Mucosa of stomach (tissue), 1 donor: ENCODE results near the gene GUCY2D.
"Not testable (repeated sequence)": the region's sequence is repeated elsewhere in the genome, so short reads cannot be mapped to it uniquely, and the experiment has no call there.

Source experiments
- H3K27me3 ChIP-seq: one replicate; pipeline ENCODE4 v1.7.0; 2013; ENCODE audit warnings: mild to moderate bottlenecking, low read length; ENCODE audit not compliant: control insufficient read depth, insufficient read depth
- H3K36me3 ChIP-seq: one replicate; pipeline ENCODE4 v1.7.0; 2013; ENCODE audit warnings: low read length; ENCODE audit not compliant: control insufficient read depth, insufficient read depth
- H3K4me1 ChIP-seq: one replicate; pipeline ENCODE4 v1.7.0; 2013; ENCODE audit warnings: mild to moderate bottlenecking, low read length; ENCODE audit not compliant: control insufficient read depth, insufficient read depth
- H3K4me3 ChIP-seq: one replicate; pipeline ENCODE4 v1.7.0; 2013; ENCODE audit warnings: low read length
- H3K9ac ChIP-seq: one replicate; pipeline ENCODE4 v1.7.0; 2013; ENCODE audit warnings: mild to moderate bottlenecking, low read length, moderate library complexity
- H3K9me3 ChIP-seq: one replicate; pipeline ENCODE4 v1.7.0; 2013; ENCODE audit warnings: mild to moderate bottlenecking, low read length, moderate library complexity; ENCODE audit not compliant: control insufficient read depth
- donor health status: Pancreatic carcinoma.

Gene GUCY2D

DNA sequence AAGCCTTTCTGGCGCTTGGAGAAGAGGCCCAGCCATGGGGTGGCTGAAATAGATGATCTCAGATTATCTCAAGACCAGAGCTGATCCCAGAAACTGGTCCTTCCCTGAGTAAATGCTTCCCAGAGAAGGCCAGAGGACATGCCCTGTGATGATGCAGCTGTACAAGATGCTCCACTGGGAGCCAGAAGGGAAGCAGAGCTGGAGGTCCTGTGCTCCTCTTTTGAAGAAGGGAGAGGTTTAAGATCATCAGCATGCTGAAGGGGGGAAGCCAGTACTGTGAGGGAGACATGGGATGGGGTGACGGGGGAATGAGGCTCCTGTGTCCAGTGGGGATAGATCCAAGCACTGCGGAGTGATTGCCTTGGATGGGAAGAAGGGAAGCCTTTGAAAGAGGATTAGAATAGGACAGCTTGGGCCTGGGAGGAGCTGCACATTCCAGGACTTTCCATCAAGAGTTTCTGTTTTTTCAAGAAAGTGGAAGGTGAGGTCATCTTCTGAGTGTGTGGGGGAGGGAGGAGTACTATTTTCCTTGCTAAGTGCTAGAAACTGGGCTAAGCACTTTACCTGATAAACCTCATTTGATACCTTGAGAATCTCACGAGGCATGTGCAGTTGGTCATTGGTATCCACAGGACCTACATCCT, 20.1 kb downstream of the GUCY2D start:
- no peaks in the 10 kb centered on the region for H3K9me3 ChIP-seq
- peaks cover 15% of the 10 kb centered on the region for H3K4me1 ChIP-seq
- H3K9ac ChIP-seq = no peak overlapping the region
- H3K36me3 ChIP-seq = no peaks in the 10 kb centered on the region
- peaks cover 8% of the 10 kb centered on the region for H3K27me3 ChIP-seq
- H3K4me3 ChIP-seq = no peak overlapping the region

DNA sequence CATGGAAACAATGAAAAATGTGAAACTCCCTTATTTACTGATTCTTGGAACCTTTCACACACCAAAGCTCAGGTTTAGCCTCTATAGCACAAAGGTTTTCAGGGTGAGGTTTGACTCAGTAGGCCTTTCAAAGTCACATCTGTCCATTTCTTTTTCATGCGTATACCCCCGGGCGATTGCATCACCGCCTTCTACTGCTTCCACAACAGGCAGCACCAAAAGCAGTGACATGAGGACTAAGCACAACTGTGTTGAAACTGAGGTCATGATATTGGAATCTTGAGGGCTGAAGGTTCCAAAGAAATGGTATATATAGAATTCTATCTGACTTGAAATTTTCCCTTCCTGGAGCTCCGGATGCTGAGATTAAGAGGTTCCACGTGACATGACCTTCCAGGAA, 21.7 kb downstream of the GUCY2D start:
- H3K9me3 ChIP-seq, H3K27me3 ChIP-seq, H3K4me3 ChIP-seq, H3K36me3 ChIP-seq, H3K9ac ChIP-seq: not testable (repeated sequence)
- peaks cover 12% of the 10 kb centered on the region for H3K4me1 ChIP-seq

DNA sequence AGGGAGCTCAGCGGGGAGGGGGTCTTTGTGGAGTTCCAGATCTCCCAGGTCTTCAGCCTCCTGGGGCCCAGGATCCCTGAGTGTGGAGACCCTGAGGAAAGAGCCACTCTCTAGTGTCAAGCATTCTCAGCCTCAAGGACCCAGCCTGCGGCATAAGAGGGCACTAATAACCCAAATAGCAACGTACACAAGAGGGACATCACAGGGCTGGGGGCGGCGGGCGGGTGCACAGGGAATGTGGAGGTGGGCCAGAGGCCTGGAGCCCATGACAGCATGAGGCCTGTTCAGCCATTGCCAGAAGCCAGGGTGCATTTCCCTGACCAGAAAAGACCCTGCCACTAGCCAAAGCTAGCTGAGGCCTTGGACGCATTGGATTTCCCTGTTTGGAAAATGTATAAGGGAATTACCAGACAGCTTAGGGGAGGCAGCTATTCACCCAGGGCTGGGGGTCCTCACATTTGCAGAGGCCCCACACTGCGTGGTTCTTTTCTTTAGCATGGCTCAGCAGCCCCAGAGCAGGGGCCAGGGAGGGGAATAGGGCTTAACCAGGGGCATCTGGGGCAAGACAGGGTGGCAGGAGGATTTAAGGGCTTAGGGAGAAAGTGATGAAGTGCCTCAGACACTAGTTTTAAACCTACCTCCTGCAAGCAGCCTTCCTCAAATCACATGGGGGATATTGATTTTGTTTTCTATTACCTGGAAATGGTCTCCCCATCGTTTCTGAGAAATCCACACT, 22.9 kb downstream of the GUCY2D start:
- Histone ChIP-seq H3K9ac (no peak overlapping the region), H3K36me3 (no peaks in the 10 kb centered on the region), H3K4me3 (no peak overlapping the region), H3K9me3 (no peaks in the 10 kb centered on the region), H3K4me1 (peaks cover under 1% of the 10 kb centered on the region), H3K27me3 (peaks cover 8% of the 10 kb centered on the region)

DNA sequence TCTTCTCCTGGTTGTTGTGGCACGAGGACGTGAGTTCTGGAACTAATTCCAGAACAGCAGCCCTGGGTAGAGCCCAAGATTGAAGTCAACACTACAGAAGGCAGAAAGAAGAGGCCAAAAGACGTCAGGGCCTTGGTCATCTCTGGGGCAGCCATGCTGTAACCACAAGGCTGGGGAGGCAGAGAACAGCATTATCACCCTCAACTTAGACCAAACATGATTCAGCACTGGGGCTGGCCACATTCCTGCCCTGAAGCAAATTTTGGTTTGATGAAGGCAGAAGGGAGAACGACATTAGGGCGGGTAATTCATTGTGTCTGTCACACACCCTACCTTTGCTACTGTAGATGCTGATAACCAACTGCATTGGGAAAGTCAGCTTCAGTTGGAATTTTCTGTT, 26.7 kb downstream of the GUCY2D start:
- Histone ChIP-seq H3K36me3 (no peaks in the 10 kb centered on the region), H3K4me3 (no peak overlapping the region), H3K9me3 (no peaks in the 10 kb centered on the region), H3K9ac (no peak overlapping the region), H3K27me3 (peaks cover 13% of the 10 kb centered on the region), H3K4me1 (no peaks in the 10 kb centered on the region)

DNA sequence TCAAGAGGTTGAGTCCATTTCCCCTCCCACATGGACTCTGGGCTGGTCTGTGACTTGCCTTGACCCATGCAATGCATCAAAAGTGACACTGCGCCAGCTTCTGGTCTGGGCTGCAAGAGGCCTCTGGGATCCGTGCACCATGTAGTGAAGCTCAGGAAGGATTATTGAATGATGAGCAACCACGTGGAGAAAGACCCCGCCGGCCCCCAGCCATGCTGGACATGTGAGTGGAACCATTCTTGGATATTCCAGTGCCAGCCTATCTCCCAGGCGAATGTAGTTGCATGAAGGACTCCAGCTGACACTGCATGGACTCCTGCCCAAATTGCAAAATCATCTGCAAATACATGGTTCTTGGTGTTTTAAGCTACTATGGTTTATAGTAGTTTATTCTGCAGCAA, 28.8 kb downstream of the GUCY2D start:
- Histone ChIP-seq H3K9ac (no peak overlapping the region), H3K27me3 (peaks cover 19% of the 10 kb centered on the region), H3K9me3 (no peaks in the 10 kb centered on the region), H3K4me1 (no peaks in the 10 kb centered on the region), H3K4me3 (no peak overlapping the region), H3K36me3 (no peaks in the 10 kb centered on the region)

DNA sequence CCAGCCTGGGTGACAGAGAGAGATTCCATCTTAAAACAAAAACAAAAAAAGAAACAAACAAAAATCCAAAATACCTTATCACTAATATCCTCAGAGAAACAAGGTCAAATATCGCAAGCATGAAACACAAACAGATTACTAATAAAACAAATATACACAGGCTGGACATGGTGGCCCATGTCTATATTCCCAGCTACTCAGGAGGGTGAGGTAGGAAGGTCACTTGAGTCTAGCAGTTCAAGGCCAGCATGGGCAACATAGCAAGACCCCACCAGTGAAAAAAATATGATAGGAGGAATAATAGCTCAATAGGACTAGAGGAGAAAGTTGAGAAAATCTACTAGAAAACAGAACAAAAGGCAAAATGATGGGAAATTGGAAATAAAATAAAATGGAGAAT, 29.5 kb downstream of the GUCY2D start:
- Histone ChIP-seq H3K27me3 (peaks cover 18% of the 10 kb centered on the region), H3K9ac (no peak overlapping the region), H3K9me3 (no peaks in the 10 kb centered on the region), H3K4me3 (no peak overlapping the region), H3K36me3 (no peaks in the 10 kb centered on the region), H3K4me1 (no peaks in the 10 kb centered on the region)

DNA sequence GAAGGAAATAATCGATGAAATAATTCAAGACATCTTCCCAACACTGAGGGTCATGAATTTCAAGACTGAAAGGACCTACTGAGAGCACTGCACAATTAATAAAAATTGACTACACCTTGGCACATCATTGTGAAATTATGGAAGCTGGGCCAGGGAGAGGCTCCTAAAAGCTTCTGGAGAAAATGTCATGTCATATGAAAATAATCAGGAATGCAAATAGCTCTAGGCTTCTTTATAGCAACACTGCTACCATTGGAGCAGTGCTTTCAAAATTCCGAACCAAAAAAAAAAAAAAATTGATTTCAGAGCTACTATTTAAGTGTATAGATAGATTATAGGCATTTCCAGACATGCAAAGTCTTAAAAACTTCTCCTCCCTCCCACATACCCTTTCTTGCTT, 30.0 kb downstream of the GUCY2D start:
- H3K4me1 ChIP-seq = no peaks in the 10 kb centered on the region
- H3K9me3 ChIP-seq = no peaks in the 10 kb centered on the region
- no peaks in the 10 kb centered on the region for H3K36me3 ChIP-seq
- H3K4me3 ChIP-seq = no peak overlapping the region
- H3K9ac ChIP-seq = no peak overlapping the region
- H3K27me3 ChIP-seq = peaks cover 14% of the 10 kb centered on the region

DNA sequence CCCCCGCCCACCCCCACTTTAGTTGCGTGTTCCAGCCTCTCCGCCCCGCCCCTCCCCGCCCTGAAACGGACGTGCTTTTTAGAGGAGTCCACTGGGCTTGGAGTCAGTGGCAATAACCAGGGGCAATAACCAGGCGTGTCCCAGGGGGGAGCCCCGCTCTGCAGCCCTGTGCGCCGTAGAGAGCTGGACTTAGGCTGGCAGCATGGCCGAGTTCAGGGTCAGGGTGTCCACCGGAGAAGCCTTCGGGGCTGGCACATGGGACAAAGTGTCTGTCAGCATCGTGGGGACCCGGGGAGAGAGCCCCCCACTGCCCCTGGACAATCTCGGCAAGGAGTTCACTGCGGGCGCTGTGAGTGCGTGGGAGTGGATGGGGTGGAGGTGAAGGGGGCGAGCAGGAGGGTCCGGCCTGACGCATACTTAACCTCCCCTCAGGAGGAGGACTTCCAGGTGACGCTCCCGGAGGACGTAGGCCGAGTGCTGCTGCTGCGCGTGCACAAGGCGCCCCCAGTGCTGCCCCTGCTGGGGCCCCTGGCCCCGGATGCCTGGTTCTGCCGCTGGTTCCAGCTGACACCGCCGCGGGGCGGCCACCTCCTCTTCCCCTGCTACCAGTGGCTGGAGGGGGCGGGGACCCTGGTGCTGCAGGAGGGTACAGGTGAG, 36.7 kb downstream of the GUCY2D start, which contains the start of gene ALOX15B:
Gene ALOX15B, plus strand, starts transcription at position 106 of the 657 bp plus-strand sequence. Its CDS starts 97 bp downstream, at position 203.
- peak within 1 kb of the TSS; percentile 8 for H3K9ac ChIP-seq
- H3K4me3 ChIP-seq = no peak within 1 kb of the TSS
- H3K9me3 ChIP-seq = no peaks in the 10 kb centered on the region
- no peaks in the 10 kb centered on the region for H3K36me3 ChIP-seq
- H3K27me3 ChIP-seq = peaks cover 36% of the 10 kb centered on the region
- H3K4me1 ChIP-seq = peaks cover 4% of the 10 kb centered on the region

DNA sequence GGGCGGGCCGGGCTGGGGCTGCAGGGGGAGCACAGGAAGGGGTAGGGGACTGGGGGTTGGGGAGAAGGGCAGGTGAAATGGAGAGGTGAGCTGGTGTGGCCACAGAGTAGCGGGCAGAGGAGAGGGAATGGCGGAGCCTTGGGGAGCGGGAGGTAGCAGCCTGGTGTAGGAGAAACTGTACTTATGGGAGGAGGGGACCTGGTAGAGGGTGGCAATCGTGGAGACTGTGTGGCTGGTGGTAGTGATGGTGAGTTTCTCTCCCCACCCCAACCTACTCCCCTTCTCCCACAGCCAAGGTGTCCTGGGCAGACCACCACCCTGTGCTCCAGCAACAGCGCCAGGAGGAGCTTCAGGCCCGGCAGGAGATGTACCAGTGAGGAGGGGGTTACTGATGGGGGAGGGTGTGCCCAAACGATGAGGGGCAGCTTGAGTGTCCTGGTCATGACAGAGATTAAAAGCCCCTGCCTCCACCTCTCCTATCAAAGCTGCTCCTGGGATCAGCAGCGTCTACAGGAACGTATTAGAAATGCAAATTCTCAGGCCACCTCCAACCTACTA, 37.3 kb downstream of the GUCY2D start:
- Histone ChIP-seq H3K4me3 (no peak overlapping the region), H3K27me3 (peaks cover 31% of the 10 kb centered on the region), H3K9me3 (no peaks in the 10 kb centered on the region), H3K4me1 (peaks cover 4% of the 10 kb centered on the region), H3K9ac (no peak overlapping the region), H3K36me3 (no peaks in the 10 kb centered on the region)

DNA sequence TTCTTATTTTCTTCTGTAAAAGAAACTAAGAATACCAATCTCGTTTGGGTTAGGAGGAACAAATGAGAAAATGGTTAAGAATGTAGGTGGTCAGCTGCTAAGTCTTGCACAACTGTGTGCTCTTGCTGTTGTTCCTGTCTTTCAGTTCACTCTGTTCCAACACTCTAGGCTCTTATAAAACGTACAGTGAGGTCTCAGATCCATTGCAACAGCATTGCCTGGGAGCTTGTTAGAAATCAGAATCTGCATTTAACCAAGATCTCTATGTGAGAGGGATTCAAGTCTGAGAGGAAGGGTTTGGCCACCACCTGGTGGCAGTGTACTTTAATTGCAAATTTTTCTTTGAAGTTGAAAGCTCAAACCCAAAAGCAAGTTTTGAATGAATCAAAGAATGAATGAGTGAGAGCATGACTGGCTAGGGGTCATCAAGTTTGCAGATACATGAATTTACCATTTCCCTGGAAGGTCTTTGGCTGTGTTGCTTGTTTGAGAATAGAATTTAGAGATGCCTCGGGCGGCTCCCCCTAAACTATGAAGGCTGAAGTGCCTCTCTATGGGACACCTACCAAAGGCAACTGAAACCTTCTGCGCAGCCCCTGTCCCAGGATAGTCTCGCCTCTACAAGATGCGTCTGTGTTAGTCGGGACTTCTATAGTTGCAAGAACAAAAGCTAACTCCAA, 39.0 kb downstream of the GUCY2D start:
- Histone ChIP-seq H3K27me3 (peaks cover 33% of the 10 kb centered on the region), H3K4me3 (no peak overlapping the region), H3K9ac (no peak overlapping the region), H3K9me3 (no peaks in the 10 kb centered on the region), H3K36me3 (no peaks in the 10 kb centered on the region), H3K4me1 (peaks cover 4% of the 10 kb centered on the region)

DNA sequence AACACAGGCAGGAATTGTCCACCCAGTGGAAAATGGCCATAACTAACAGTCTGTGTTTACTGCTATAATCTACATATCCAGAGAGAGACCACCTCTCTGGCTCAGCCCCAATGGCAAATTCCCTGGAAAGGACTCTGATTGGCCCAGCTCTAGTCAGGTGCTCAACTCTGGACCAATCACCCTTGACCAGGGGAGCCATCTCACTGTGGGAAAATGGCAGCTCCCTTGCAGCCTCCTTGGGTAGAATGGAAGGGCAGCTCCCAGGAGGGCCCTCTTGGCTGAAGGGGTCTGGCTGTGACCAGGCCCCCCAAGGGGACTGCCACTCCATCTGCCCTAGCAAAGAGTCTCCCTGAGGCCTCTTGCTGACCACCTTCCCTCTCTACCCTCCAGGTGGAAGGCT, 39.6 kb downstream of the GUCY2D start:
- Histone ChIP-seq H3K9ac (no peak overlapping the region), H3K36me3 (no peaks in the 10 kb centered on the region), H3K4me3 (no peak overlapping the region), H3K27me3 (peaks cover 38% of the 10 kb centered on the region), H3K4me1 (peaks cover 4% of the 10 kb centered on the region), H3K9me3 (no peaks in the 10 kb centered on the region)
